ENCODE data around the gene PALD1.
A peak's percentile ranks its signal among the peaks of the same experiment; 100 is the strongest.

Gene PALD1

DNA sequence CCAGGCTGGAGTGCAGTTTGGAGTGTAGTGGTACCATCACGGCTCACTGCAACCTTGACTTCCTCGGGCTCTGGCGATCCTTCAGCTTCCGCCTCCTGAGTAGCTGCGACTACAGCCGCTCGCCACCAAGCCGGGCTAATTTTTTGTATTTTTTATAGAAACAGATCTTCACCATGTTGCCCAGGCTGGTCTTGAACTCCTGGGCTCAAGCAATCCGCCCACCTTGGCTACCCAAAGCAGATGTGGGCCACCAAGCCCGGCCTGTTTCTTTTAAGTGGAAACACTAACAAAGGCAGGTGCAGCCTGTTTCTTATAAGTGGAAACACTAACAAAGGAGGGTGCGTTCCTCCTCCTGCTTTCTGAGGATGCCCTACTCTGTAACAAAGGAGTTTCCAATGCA, 105.8 kb downstream of the PALD1 start:
- H3K9ac ChIP-seq (ENCODE audit: low read length): no peak overlapping the region
- no peaks in the 10 kb centered on the region for H3K27me3 ChIP-seq (ENCODE audit: control insufficient read depth, insufficient read depth, low read length)
- no peaks in the 10 kb centered on the region for H3K36me3 ChIP-seq (ENCODE audit: control insufficient read depth, insufficient read depth, low read length)
- no peak overlapping the region for H3K4me3 ChIP-seq (ENCODE audit: low read length)
- H3K27ac ChIP-seq (ENCODE audit: low read depth, low read length): no peak overlapping the region
- no peaks in the 10 kb centered on the region for H3K4me1 ChIP-seq (ENCODE audit: control insufficient read depth, insufficient read depth, low read length)

DNA sequence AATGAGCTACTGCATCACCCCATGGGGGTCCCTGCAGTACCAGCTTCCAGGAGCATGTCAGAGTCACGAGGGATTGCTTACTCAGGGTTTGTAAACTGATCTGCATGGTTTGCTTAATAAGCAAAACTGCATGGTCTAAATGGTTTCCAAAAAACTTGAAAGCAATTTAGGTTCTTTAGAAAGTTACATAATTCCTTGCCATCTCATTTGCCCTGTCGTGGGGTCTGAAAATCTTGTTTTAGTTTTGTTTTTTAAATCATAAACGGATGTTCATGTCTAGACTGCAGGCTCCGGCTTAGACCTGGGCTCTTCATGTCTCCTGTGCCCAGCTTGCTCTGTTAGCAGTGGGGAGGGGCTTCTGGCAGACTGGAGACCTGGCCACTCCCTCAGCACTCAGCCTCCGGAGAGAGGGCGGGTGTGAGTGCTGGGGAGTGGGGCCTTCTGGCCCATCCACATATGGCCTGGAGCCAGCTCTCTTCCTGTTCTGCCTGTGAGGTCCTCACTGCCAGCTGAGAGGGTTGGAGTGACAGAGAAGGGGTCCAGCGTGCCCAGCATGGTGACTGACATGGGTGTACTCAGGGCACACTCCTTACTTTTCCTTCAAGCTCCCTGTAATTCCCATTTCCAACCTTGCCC, 106.5 kb downstream of the PALD1 start:
- Histone ChIP-seq H3K4me1 (ENCODE audit: control insufficient read depth, insufficient read depth, low read length) (no peaks in the 10 kb centered on the region), H3K27ac (ENCODE audit: low read depth, low read length) (no peak overlapping the region), H3K9ac (ENCODE audit: low read length) (no peak overlapping the region), H3K4me3 (ENCODE audit: low read length) (no peak overlapping the region), H3K36me3 (ENCODE audit: control insufficient read depth, insufficient read depth, low read length) (no peaks in the 10 kb centered on the region), H3K27me3 (ENCODE audit: control insufficient read depth, insufficient read depth, low read length) (no peaks in the 10 kb centered on the region)

DNA sequence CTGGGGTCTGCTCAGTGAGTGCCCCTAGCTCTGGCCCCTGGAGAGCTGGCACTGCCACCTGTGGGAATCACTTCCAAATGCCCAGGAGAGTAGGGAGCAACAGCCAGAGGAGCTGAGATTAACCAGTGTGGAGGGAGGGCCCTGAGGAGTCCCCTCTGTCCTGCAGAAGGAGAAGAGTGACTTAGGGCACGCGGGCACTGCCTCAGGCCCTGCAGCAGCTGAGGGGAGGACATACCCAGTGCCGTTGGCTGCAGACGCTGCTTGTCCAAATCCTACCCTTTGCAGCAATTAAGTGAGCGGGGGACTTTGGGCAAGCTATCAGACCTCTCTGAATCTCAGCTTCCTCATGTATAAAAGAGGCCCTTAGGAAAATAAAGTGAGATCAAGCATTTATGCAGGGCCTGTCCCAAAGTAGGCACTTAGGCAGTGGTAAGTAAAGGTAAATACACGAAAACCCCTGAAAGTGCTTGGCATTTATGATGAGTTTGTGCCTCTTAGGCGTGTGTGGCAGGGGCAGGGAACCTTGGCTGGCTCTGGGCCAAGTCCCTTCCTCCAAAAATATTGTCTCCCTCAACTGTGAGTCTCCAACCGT, 107.1 kb downstream of the PALD1 start:
- Histone ChIP-seq H3K27me3 (ENCODE audit: control insufficient read depth, insufficient read depth, low read length) (no peaks in the 10 kb centered on the region), H3K27ac (ENCODE audit: low read depth, low read length) (no peak overlapping the region)

DNA sequence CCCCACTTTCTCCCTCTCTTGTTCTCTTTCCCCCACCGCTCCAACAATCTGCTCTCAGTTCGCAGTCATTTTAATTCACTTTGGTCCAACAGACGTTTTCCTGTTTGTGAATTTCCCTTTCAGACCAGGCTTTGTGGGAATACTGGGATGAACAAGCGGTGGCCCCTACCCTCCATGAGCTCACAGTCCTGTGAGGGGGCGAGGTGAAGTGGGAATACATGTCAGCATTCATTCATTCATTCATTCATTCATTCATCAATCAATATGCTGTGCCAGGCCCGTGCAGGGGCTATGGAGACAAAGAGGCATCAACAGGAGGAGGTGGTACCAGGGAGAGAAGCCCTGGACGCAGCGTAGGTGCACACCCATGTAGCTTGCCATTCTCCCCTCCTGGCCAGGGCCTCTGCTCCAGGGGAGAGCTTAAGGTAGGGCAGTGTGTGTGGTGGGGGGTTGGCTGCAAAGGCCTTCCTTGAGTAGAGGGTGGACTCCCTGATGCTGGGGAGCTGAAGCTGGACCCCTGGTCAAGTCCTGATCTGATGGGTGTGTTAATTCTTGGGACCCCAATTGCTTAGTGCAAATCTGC, 107.9 kb downstream of the PALD1 start:
- Histone ChIP-seq H3K4me1 (ENCODE audit: control insufficient read depth, insufficient read depth, low read length) (no peaks in the 10 kb centered on the region), H3K36me3 (ENCODE audit: control insufficient read depth, insufficient read depth, low read length) (no peaks in the 10 kb centered on the region), H3K4me3 (ENCODE audit: low read length) (no peak overlapping the region), H3K27ac (ENCODE audit: low read depth, low read length) (no peak overlapping the region), H3K27me3 (ENCODE audit: control insufficient read depth, insufficient read depth, low read length) (no peaks in the 10 kb centered on the region), H3K9ac (ENCODE audit: low read length) (no peak overlapping the region)

More for the DNA sequence above, 107.1 kb downstream of the PALD1 start:
- H3K9ac ChIP-seq (ENCODE audit: low read length): no peak overlapping the region
- no peaks in the 10 kb centered on the region for H3K36me3 ChIP-seq (ENCODE audit: control insufficient read depth, insufficient read depth, low read length)
- no peaks in the 10 kb centered on the region for H3K4me1 ChIP-seq (ENCODE audit: control insufficient read depth, insufficient read depth, low read length)
- H3K4me3 ChIP-seq (ENCODE audit: low read length): no peak overlapping the region

DNA sequence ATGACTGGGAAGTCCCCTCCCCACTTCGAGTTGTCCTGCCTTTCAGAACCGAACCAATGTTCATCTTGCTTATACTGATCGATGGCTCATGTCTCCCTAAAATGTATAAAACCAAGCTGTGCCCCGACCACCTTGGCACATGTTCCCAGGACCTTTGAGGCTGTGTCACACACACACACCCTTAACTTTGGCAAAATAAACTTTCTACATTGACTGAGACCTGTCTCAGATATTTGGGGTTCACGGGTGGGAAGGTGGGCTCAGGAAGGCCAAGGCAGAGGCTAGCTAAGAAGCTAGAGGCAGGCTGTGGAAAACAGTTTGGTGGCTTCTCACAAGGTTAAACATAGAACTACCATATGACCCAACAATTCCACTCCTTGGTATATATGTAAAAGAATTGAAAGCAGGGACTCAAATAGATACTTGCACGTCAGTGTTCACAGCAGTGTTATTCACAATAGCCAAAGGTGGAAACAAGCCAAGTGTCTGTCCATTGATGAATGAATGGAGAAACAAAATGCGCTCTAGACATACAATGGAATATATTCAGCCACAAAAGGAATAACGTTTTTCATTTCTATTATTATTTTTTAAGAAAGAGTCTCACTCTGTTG, 108.6 kb downstream of the PALD1 start:
- Histone ChIP-seq H3K36me3 (ENCODE audit: control insufficient read depth, insufficient read depth, low read length) (no peaks in the 10 kb centered on the region), H3K27me3 (ENCODE audit: control insufficient read depth, insufficient read depth, low read length) (no peaks in the 10 kb centered on the region), H3K4me3 (ENCODE audit: low read length) (no peak overlapping the region), H3K27ac (ENCODE audit: low read depth, low read length) (no peak overlapping the region), H3K4me1 (ENCODE audit: control insufficient read depth, insufficient read depth, low read length) (no peaks in the 10 kb centered on the region), H3K9ac (ENCODE audit: low read length) (no peak overlapping the region)

DNA sequence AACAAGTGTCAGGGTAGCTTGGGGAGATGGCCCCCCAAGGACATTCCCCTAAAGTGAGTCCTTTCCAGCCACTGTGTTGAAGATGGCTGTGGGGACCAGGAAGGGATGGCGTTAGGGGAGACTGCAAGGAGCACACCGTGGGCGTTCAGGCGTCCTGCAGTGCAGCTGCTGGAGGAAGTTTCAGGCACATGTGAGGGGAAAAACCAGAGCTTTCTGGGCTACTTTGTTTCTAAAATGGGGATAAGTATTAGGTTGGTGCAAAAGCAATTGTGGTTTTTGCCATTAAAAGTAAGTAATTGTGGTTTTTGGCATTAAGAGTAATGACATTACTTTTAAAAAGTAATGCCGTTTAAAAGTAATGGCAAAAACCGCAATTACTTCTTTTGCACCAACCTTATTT, 109.7 kb downstream of the PALD1 start:
- Histone ChIP-seq H3K9ac (ENCODE audit: low read length) (no peak overlapping the region), H3K27ac (ENCODE audit: low read depth, low read length) (no peak overlapping the region), H3K4me1 (ENCODE audit: control insufficient read depth, insufficient read depth, low read length) (no peaks in the 10 kb centered on the region), H3K4me3 (ENCODE audit: low read length) (no peak overlapping the region), H3K27me3 (ENCODE audit: control insufficient read depth, insufficient read depth, low read length) (no peaks in the 10 kb centered on the region), H3K36me3 (ENCODE audit: control insufficient read depth, insufficient read depth, low read length) (no peaks in the 10 kb centered on the region)

DNA sequence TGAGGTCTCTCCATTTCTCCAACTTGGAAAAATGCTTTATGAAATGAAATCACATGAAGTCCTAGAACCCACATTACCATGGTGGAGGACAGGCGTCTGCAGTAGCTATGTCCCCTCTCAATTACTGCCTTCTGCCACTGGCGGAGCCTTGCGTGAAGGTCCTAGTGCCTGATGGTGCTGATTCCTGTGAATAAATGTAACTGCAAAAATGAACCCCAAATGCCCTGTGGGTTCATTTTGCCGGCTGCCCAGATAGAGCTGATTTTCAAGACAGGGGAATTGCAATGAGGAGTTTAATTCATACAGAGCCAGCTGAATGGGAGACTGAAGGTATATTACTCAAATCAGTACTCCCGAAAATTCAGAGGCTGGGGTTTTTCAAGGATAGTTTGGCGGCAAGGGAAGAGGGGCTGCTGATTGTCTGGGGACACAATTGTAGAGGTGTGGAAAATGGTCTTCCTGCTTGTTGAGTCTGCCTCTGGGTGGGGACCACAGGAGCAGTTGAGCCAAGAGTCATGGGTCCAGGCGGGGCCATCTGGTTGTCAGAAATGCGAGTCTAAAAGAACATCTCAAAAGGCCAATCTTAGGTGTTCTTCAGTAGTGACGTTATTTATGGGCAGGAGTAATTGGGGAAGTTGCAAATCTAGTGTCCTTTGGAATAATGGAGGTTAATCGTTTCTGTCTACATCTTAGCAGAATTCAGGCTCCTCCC, 110.4 kb downstream of the PALD1 start:
- no peaks in the 10 kb centered on the region for H3K36me3 ChIP-seq (ENCODE audit: control insufficient read depth, insufficient read depth, low read length)
- H3K4me3 ChIP-seq (ENCODE audit: low read length): no peak overlapping the region
- peak overlapping the region; percentile 23 for H3K27ac ChIP-seq (ENCODE audit: low read depth, low read length)
- no peak overlapping the region for H3K9ac ChIP-seq (ENCODE audit: low read length)
- H3K27me3 ChIP-seq (ENCODE audit: control insufficient read depth, insufficient read depth, low read length): no peaks in the 10 kb centered on the region
- no peaks in the 10 kb centered on the region for H3K4me1 ChIP-seq (ENCODE audit: control insufficient read depth, insufficient read depth, low read length)

DNA sequence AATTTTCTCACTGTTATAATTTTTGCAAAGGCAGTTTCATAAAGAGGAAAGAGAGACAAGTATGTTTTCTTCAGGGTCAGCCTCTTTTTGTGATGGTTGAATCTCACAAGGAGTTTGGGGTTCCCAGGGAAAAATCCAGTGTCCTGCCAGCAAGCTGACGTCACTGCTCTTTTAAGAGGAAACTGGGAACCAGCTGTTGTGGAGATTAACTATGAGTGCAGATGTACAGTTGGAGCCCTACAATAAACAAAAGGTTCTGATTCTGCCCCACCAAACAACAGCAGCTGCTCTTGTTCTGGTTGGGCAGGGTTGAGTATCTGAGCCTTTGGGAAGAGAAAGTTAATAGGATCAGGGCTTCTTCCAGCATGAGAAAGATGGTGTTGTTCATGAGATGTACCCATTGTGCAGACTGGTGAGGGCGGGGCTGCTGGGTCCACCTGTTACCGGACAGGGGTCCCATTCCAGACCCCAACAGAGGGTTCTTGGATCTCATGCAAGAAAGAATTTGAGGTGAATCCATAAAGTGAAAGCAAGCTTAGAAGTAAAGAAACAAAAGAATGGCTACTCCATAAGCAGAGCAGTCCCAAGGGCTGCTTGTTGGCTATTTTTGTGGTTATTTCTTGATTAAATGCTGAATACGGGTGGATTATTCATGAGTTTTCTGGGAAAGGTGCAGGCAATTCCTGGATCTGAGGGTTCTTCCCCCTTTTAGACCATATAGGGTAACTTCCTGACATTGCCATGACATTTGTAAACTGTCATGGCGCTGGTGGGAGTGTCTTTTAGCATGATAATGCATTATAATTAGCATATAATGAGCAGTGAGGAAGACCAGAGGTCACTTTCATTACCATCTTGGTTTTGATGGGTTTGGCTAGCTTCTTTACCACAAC, 111.4 kb downstream of the PALD1 start:
- Histone ChIP-seq H3K27me3 (ENCODE audit: control insufficient read depth, insufficient read depth, low read length) (no peaks in the 10 kb centered on the region), H3K36me3 (ENCODE audit: control insufficient read depth, insufficient read depth, low read length) (no peaks in the 10 kb centered on the region), H3K4me3 (ENCODE audit: low read length) (no peak overlapping the region), H3K27ac (ENCODE audit: low read depth, low read length) (no peak overlapping the region), H3K9ac (ENCODE audit: low read length) (no peak overlapping the region), H3K4me1 (ENCODE audit: control insufficient read depth, insufficient read depth, low read length) (no peaks in the 10 kb centered on the region)

DNA sequence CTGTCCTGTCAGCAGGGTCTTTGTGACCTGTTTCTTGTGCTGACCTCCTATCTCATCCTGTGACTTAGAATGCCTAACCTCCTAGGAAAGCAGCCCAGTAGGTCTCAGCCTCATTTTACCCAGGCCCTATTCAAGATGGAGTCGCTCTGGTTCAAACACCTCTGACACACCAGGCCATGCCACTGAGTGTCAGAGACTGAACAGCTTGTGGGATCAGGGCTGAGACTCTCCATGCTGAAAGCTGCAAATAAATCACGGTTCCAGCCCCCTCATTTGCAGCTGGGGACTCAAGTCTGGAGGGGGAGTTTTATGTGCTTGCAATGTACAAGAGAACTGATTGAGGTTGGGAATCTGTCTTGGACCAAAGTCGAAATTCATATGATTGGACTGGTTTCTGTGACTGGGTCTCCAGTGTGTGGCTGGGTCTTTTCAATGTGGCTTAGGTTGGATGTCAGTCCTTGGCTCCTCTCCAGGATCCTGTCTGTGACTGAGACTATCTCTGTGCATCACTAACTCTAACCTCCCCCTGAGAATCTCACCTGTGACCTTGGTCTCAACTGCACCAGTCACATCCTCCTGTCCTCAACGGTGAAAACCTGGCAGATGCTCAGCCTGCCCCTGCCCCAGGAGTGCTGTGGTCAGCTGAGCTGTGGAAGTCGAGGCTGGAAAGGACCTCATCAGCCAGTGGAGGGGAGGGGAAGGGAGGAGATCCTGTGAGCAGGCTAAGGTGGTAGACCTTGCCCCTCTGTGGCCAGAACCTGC, 112.3 kb downstream of the PALD1 start:
- Histone ChIP-seq H3K4me3 (ENCODE audit: low read length) (no peak overlapping the region), H3K27ac (ENCODE audit: low read depth, low read length) (no peak overlapping the region), H3K36me3 (ENCODE audit: control insufficient read depth, insufficient read depth, low read length) (no peaks in the 10 kb centered on the region), H3K4me1 (ENCODE audit: control insufficient read depth, insufficient read depth, low read length) (no peaks in the 10 kb centered on the region), H3K9ac (ENCODE audit: low read length) (no peak overlapping the region), H3K27me3 (ENCODE audit: control insufficient read depth, insufficient read depth, low read length) (no peaks in the 10 kb centered on the region)

DNA sequence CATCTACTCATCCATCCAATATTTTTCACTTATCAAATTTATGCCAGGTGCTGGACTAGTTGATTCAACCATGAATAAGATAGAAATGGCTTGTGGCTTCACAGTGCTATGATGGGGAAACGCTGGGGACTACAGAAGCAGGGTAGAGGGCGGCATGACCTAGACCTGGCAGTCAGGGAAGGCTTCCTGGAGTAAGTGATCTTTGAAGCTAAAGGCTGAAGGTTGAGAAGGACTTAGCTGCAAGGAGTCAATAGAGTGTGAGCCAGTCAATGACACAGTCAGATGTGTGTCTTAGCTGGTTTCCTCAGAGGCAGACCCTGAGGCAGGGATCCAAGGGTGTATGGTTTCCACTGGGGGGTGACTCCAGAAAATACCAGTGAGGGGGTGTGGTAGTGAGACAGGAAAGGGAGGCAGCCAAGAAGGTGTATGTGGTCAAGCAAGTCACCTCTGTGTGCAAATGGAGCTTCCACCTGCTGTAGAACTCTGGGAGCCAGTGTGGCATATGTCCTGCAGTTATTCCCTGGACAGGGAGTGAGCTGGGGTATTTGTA, 113.7 kb downstream of the PALD1 start:
- Histone ChIP-seq H3K4me1 (ENCODE audit: control insufficient read depth, insufficient read depth, low read length) (no peaks in the 10 kb centered on the region), H3K36me3 (ENCODE audit: control insufficient read depth, insufficient read depth, low read length) (no peaks in the 10 kb centered on the region), H3K27me3 (ENCODE audit: control insufficient read depth, insufficient read depth, low read length) (no peaks in the 10 kb centered on the region), H3K4me3 (ENCODE audit: low read length) (no peak overlapping the region), H3K27ac (ENCODE audit: low read depth, low read length) (no peak overlapping the region), H3K9ac (ENCODE audit: low read length) (no peak overlapping the region)

Measured in rectal smooth muscle tissue (tissue), 1 donor.